Epithelial cell of esophagus (primary cell): Measurements from ENCODE around the gene MAP3K9.

Experiments used
- DNase-seq: peaks from one replicate; pipeline ENCODE4 v3.0.0; 2010; ENCODE audit warnings: low read depth
- H3K4me3 ChIP-seq: 2 replicates; pipeline ENCODE4 v1.5.1; 2011; ENCODE audit warnings: mild to moderate bottlenecking, low read length, control low read depth
- CTCF ChIP-seq: IDR thresholded peaks from 2 replicates; pipeline ENCODE4 v1.5.1; 2011; ENCODE audit warnings: low read depth, mild to moderate bottlenecking, low read length, control low read depth, inconsistent platforms; ENCODE audit not compliant: insufficient read depth; ENCODE audit errors: missing control alignments

Gene MAP3K9

GRCh38 chr14:70794294-70794693, 15.0 kb downstream of the MAP3K9 start:
- no peak for TF ChIP-seq CTCF
- H3K4me3 ChIP-seq = no peak overlapping the region
- no peak for DNase-seq

- TF ChIP-seq CTCF = no peak
- no peak for DNase-seq
- H3K4me3 ChIP-seq = no peak overlapping the region
These were observed 15.7 kb downstream of the MAP3K9 start for GRCh38 chr14:70793637-70794036.

GRCh38 chr14:70792939-70793338, 16.4 kb downstream of the MAP3K9 start:
- TF ChIP-seq CTCF = no peak
- no peak for DNase-seq

GRCh38 chr14:70791971-70792370, 17.3 kb downstream of the MAP3K9 start:
- no peak overlapping the region for H3K4me3 ChIP-seq
- TF ChIP-seq CTCF = no peak
- DNase-seq = no peak

More at GRCh38 chr14:70792939-70793338, 16.4 kb downstream of the MAP3K9 start:
- H3K4me3 ChIP-seq = no peak overlapping the region

- no peak for TF ChIP-seq CTCF
- peak; percentile 29 for DNase-seq
- H3K4me3 ChIP-seq = no peak overlapping the region
These were observed 19.4 kb downstream of the MAP3K9 start for GRCh38 chr14:70789961-70790360.

GRCh38 chr14:70789361-70789760, 20.0 kb downstream of the MAP3K9 start:
- DNase-seq = peak; percentile 84
- no peak overlapping the region for H3K4me3 ChIP-seq
- TF ChIP-seq CTCF = no peak

GRCh38 chr14:70788898-70789297, 20.4 kb downstream of the MAP3K9 start:
- H3K4me3 ChIP-seq = no peak overlapping the region
- DNase-seq = no peak
- no peak for TF ChIP-seq CTCF
